Measurements from ENCODE around the gene SEC14L3. TPM values are rescaled to one million over a fixed set of nuclear protein-coding genes. Genes with fewer than 3 reads are reported as not detected.

The SEC14L3 gene
- total RNA-seq, 1 experiment from 2014 or later = not detected

- TF ChIP-seq ZNF317 (CRISPR knock-in tag; IDR thresholded peaks at IDR 0.05; ENCODE audit: borderline replicate concordance, low read depth) (no peak), MYBL2 (CRISPR knock-in tag; IDR thresholded peaks at IDR 0.05) (peak; percentile 67), ZNF138 (CRISPR knock-in tag; conservative IDR thresholded peaks at IDR 0.05) (no peak), ZNF281 (CRISPR knock-in tag; IDR thresholded peaks at IDR 0.05) (no peak), NFE2L1 (CRISPR knock-in tag; IDR thresholded peaks at IDR 0.05) (no peak), CREM (CRISPR knock-in tag; IDR thresholded peaks at IDR 0.05) (peak; percentile 42; the same call in 1 of the 2 replicates), OVOL2 (CRISPR knock-in tag; IDR thresholded peaks at IDR 0.05; ENCODE audit: borderline replicate concordance) (no peak), SMAD3 (CRISPR knock-in tag; IDR thresholded peaks at IDR 0.05; ENCODE audit: borderline replicate concordance) (no peak), GTF2I (CRISPR knock-in tag; conservative IDR thresholded peaks at IDR 0.05) (0 out of 2 replicates have a peak, but pooled peaks have one; percentile 32), ZNF671 (CRISPR knock-in tag; IDR thresholded peaks at IDR 0.05) (no peak), NR3C1 (CRISPR knock-in tag; conservative IDR thresholded peaks at IDR 0.05; ENCODE audit: low read depth) (no peak), NFATC4 (CRISPR knock-in tag; IDR thresholded peaks at IDR 0.05) (no peak), CBFB (CRISPR knock-in tag; IDR thresholded peaks at IDR 0.05; ENCODE audit: low read depth) (no peak), ATF3 (CRISPR knock-in tag; conservative IDR thresholded peaks at IDR 0.05) (no peak), KAT7 (CRISPR knock-in tag; IDR thresholded peaks at IDR 0.05; ENCODE audit: borderline replicate concordance) (no peak; the same call in 1 of the 2 replicates), IRF2 (CRISPR knock-in tag; IDR thresholded peaks at IDR 0.05; ENCODE audit: borderline replicate concordance, low read depth) (no peak), TCF7 (CRISPR knock-in tag; IDR thresholded peaks at IDR 0.05; ENCODE audit: low read depth) (no peak), CREB1 (CRISPR knock-in tag; IDR thresholded peaks at IDR 0.05) (no peak), ELF4 (CRISPR knock-in tag; IDR thresholded peaks at IDR 0.05; ENCODE audit: low read depth) (no peak), NR2C2 (CRISPR knock-in tag; IDR thresholded peaks at IDR 0.05) (no peak), RORB (CRISPR knock-in tag; IDR thresholded peaks at IDR 0.05) (no peak)
- TF ChIP-seq, protein P1, sequence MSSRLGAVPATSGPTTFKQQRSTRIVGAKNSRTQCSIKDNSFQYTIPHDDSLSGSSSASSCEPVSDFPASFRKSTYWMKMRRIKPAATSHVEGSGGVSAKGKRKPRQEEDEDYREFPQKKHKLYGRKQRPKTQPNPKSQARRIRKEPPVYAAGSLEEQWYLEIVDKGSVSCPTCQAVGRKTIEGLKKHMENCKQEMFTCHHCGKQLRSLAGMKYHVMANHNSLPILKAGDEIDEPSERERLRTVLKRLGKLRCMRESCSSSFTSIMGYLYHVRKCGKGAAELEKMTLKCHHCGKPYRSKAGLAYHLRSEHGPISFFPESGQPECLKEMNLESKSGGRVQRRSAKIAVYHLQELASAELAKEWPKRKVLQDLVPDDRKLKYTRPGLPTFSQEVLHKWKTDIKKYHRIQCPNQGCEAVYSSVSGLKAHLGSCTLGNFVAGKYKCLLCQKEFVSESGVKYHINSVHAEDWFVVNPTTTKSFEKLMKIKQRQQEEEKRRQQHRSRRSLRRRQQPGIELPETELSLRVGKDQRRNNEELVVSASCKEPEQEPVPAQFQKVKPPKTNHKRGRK (CRISPR knock-in tag; IDR thresholded peaks at IDR 0.05; ENCODE audit: borderline replicate concordance) = no peak
- TF ChIP-seq, protein P2, sequence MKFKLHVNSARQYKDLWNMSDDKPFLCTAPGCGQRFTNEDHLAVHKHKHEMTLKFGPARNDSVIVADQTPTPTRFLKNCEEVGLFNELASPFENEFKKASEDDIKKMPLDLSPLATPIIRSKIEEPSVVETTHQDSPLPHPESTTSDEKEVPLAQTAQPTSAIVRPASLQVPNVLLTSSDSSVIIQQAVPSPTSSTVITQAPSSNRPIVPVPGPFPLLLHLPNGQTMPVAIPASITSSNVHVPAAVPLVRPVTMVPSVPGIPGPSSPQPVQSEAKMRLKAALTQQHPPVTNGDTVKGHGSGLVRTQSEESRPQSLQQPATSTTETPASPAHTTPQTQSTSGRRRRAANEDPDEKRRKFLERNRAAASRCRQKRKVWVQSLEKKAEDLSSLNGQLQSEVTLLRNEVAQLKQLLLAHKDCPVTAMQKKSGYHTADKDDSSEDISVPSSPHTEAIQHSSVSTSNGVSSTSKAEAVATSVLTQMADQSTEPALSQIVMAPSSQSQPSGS (CRISPR knock-in tag; IDR thresholded peaks at IDR 0.05; ENCODE audit: borderline replicate concordance, low read depth) = no peak
- TF ChIP-seq, protein P3, sequence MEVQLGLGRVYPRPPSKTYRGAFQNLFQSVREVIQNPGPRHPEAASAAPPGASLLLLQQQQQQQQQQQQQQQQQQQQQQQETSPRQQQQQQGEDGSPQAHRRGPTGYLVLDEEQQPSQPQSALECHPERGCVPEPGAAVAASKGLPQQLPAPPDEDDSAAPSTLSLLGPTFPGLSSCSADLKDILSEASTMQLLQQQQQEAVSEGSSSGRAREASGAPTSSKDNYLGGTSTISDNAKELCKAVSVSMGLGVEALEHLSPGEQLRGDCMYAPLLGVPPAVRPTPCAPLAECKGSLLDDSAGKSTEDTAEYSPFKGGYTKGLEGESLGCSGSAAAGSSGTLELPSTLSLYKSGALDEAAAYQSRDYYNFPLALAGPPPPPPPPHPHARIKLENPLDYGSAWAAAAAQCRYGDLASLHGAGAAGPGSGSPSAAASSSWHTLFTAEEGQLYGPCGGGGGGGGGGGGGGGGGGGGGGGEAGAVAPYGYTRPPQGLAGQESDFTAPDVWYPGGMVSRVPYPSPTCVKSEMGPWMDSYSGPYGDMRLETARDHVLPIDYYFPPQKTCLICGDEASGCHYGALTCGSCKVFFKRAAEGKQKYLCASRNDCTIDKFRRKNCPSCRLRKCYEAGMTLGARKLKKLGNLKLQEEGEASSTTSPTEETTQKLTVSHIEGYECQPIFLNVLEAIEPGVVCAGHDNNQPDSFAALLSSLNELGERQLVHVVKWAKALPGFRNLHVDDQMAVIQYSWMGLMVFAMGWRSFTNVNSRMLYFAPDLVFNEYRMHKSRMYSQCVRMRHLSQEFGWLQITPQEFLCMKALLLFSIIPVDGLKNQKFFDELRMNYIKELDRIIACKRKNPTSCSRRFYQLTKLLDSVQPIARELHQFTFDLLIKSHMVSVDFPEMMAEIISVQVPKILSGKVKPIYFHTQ (CRISPR knock-in tag; IDR thresholded peaks at IDR 0.05) = no peak
- TF ChIP-seq, protein P4, sequence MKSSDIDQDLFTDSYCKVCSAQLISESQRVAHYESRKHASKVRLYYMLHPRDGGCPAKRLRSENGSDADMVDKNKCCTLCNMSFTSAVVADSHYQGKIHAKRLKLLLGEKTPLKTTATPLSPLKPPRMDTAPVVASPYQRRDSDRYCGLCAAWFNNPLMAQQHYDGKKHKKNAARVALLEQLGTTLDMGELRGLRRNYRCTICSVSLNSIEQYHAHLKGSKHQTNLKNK (CRISPR knock-in tag; IDR thresholded peaks at IDR 0.05) = no peak
- TF ChIP-seq, protein P5, sequence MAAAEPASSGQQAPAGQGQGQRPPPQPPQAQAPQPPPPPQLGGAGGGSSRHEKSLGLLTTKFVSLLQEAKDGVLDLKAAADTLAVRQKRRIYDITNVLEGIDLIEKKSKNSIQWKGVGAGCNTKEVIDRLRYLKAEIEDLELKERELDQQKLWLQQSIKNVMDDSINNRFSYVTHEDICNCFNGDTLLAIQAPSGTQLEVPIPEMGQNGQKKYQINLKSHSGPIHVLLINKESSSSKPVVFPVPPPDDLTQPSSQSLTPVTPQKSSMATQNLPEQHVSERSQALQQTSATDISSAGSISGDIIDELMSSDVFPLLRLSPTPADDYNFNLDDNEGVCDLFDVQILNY (CRISPR knock-in tag; IDR thresholded peaks at IDR 0.05) = peak; percentile 84; the same call in 1 of the 2 replicates
- TF ChIP-seq, protein P6, sequence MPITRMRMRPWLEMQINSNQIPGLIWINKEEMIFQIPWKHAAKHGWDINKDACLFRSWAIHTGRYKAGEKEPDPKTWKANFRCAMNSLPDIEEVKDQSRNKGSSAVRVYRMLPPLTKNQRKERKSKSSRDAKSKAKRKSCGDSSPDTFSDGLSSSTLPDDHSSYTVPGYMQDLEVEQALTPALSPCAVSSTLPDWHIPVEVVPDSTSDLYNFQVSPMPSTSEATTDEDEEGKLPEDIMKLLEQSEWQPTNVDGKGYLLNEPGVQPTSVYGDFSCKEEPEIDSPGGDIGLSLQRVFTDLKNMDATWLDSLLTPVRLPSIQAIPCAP (CRISPR knock-in tag; IDR thresholded peaks at IDR 0.05) = no peak
These were observed 46.0 kb downstream of the SEC14L3 start, which contains the start of gene MTFP1 (continued) for GRCh38 chr22:30425616-30426387.

Measured in WTC11 (cell line).